ENCODE results near the gene ABCB4.

The ABCB4 gene

GRCh38 chr7:87450706-87451105 is 24.8 kb downstream of the ABCB4 start:
- no peak for TF ChIP-seq CTCF (IDR thresholded peaks at IDR 0.05; ENCODE audit: low read depth, low read length)
- Histone ChIP-seq H3K4me3 (ENCODE audit: low read depth, low read length) (no peak overlapping the region), H3K27me3 (no peaks in the 10 kb centered on the region), H3K36me3 (no peaks in the 10 kb centered on the region), H3K4me1 (no peaks in the 10 kb centered on the region), H3K9me3 (no peaks in the 10 kb centered on the region)
- no peak for DNase-seq

- Histone ChIP-seq H3K9me3 (no peaks in the 10 kb centered on the region), H3K36me3 (no peaks in the 10 kb centered on the region), H3K27me3 (no peaks in the 10 kb centered on the region), H3K4me1 (no peaks in the 10 kb centered on the region), H3K4me3 (ENCODE audit: low read depth, low read length) (no peak overlapping the region)
- TF ChIP-seq CTCF (IDR thresholded peaks at IDR 0.05; ENCODE audit: low read depth, low read length) = no peak
- peak; percentile 13 for DNase-seq
Observed at GRCh38 chr7:87448388-87448787, 27.1 kb downstream of the ABCB4 start.

- no peak for TF ChIP-seq CTCF (IDR thresholded peaks at IDR 0.05; ENCODE audit: low read depth, low read length)
- Histone ChIP-seq H3K4me3 (ENCODE audit: low read depth, low read length) (no peak overlapping the region), H3K36me3 (no peaks in the 10 kb centered on the region), H3K9me3 (no peaks in the 10 kb centered on the region), H3K27me3 (no peaks in the 10 kb centered on the region), H3K4me1 (no peaks in the 10 kb centered on the region)
- DNase-seq = no peak
Observed at GRCh38 chr7:87447116-87447635, 28.3 kb downstream of the ABCB4 start.

- TF ChIP-seq CTCF (IDR thresholded peaks at IDR 0.05; ENCODE audit: low read depth, low read length) = no peak
- no peaks in the 10 kb centered on the region for H3K9me3 ChIP-seq
- no peak overlapping the region for H3K4me3 ChIP-seq (ENCODE audit: low read depth, low read length)
- no peaks in the 10 kb centered on the region for H3K36me3 ChIP-seq
- no peaks in the 10 kb centered on the region for H3K4me1 ChIP-seq
- H3K27me3 ChIP-seq = no peaks in the 10 kb centered on the region
- no peak for DNase-seq
Observed at GRCh38 chr7:87445897-87446296, 29.6 kb downstream of the ABCB4 start.

- H3K9me3 ChIP-seq = no peaks in the 10 kb centered on the region
- DNase-seq = no peak
- no peaks in the 10 kb centered on the region for H3K4me1 ChIP-seq
- H3K27me3 ChIP-seq = no peaks in the 10 kb centered on the region
- TF ChIP-seq CTCF (IDR thresholded peaks at IDR 0.05; ENCODE audit: low read depth, low read length) = no peak
- H3K4me3 ChIP-seq (ENCODE audit: low read depth, low read length) = no peak overlapping the region
- H3K36me3 ChIP-seq = no peaks in the 10 kb centered on the region
Observed at GRCh38 chr7:87435546-87435945, 39.9 kb downstream of the ABCB4 start.

GRCh38 chr7:87432536-87432935 is 42.9 kb downstream of the ABCB4 start:
- H3K36me3 ChIP-seq = no peaks in the 10 kb centered on the region
- no peaks in the 10 kb centered on the region for H3K4me1 ChIP-seq

More at GRCh38 chr7:87432536-87432935, 42.9 kb downstream of the ABCB4 start:
- no peaks in the 10 kb centered on the region for H3K27me3 ChIP-seq
- no peak overlapping the region for H3K4me3 ChIP-seq (ENCODE audit: low read depth, low read length)
- no peak for TF ChIP-seq CTCF (IDR thresholded peaks at IDR 0.05; ENCODE audit: low read depth, low read length)
- DNase-seq = no peak
- H3K9me3 ChIP-seq = no peaks in the 10 kb centered on the region
